Memory B cell (primary cell): ENCODE results near the gene AUTS2.

Experiments
- ATAC-seq: fragments of 150-1000 bp; cut with Tn5 transposase; 2 replicates; pipeline ENCODE4 v1.10.0; 2021; ENCODE audit warnings: low read depth, mild to moderate bottlenecking, moderate library complexity
- DNase-seq, 2 donors: peaks; one replicate each; pipeline ENCODE4 v3.0.0; 2022; ENCODE audit warnings: low spot score in 2 of 2
- H3K27ac Mint-ChIP-seq: one replicate; pipeline ENCODE4 v1.8.0; 2022; ENCODE audit warnings: mild to moderate bottlenecking, moderate library complexity, mixed read lengths
- H3K27me3 Mint-ChIP-seq: one replicate; pipeline ENCODE4 v1.8.0; 2022; ENCODE audit warnings: mixed read lengths
- H3K36me3 Mint-ChIP-seq: one replicate; pipeline ENCODE4 v1.8.0; 2022; ENCODE audit warnings: mild to moderate bottlenecking, mixed read lengths
- H3K4me1 Mint-ChIP-seq: one replicate; pipeline ENCODE4 v1.8.0; 2022; ENCODE audit warnings: mixed read lengths
- H3K4me3 Mint-ChIP-seq: one replicate; pipeline ENCODE4 v1.8.0; 2022; ENCODE audit warnings: mild to moderate bottlenecking, moderate library complexity, mixed read lengths
- H3K9me3 Mint-ChIP-seq: one replicate; pipeline ENCODE4 v1.8.0; 2022; ENCODE audit warnings: mixed read lengths

AUTS2 gene

GRCh38 chr7:70700055-70700940, 1102.0 kb downstream of the AUTS2 start:
- ATAC-seq = no peak
- no peak for DNase-seq
- H3K27ac Mint-ChIP-seq = no peak overlapping the region
- H3K9me3 Mint-ChIP-seq = no peaks in the 10 kb centered on the region
- no peaks in the 10 kb centered on the region for H3K36me3 Mint-ChIP-seq
- H3K4me1 Mint-ChIP-seq = no peaks in the 10 kb centered on the region
- no peaks in the 10 kb centered on the region for H3K27me3 Mint-ChIP-seq
- H3K4me3 Mint-ChIP-seq = no peak overlapping the region

- no peaks in the 10 kb centered on the region for H3K4me1 Mint-ChIP-seq
- H3K9me3 Mint-ChIP-seq = no peaks in the 10 kb centered on the region
- no peak overlapping the region for H3K4me3 Mint-ChIP-seq
- ATAC-seq = no peak
- no peaks in the 10 kb centered on the region for H3K36me3 Mint-ChIP-seq
- no peaks in the 10 kb centered on the region for H3K27me3 Mint-ChIP-seq
- H3K27ac Mint-ChIP-seq = no peak overlapping the region
- no peak for DNase-seq
These were observed 1102.7 kb downstream of the AUTS2 start for GRCh38 chr7:70700941-70701425.

- H3K4me3 Mint-ChIP-seq = no peak overlapping the region
- ATAC-seq (no peak), DNase-seq (no peak)
- no peaks in the 10 kb centered on the region for H3K9me3 Mint-ChIP-seq
- H3K36me3 Mint-ChIP-seq = no peaks in the 10 kb centered on the region
- H3K27me3 Mint-ChIP-seq = no peaks in the 10 kb centered on the region
- no peaks in the 10 kb centered on the region for H3K4me1 Mint-ChIP-seq
- no peak overlapping the region for H3K27ac Mint-ChIP-seq
These were observed 1103.2 kb downstream of the AUTS2 start for GRCh38 chr7:70701477-70701876.

GRCh38 chr7:70701991-70702390, 1103.7 kb downstream of the AUTS2 start:
- no peak for DNase-seq
- no peaks in the 10 kb centered on the region for H3K4me1 Mint-ChIP-seq
- no peak overlapping the region for H3K27ac Mint-ChIP-seq
- H3K9me3 Mint-ChIP-seq = no peaks in the 10 kb centered on the region
- no peak for ATAC-seq
- H3K36me3 Mint-ChIP-seq = no peaks in the 10 kb centered on the region
- H3K4me3 Mint-ChIP-seq = no peak overlapping the region
- H3K27me3 Mint-ChIP-seq = no peaks in the 10 kb centered on the region

- ATAC-seq = no peak
- H3K27ac Mint-ChIP-seq = no peak overlapping the region
These were observed 1105.5 kb downstream of the AUTS2 start for GRCh38 chr7:70703785-70704184.

GRCh38 chr7:70704831-70705346, 1106.6 kb downstream of the AUTS2 start:
- no peak overlapping the region for H3K4me3 Mint-ChIP-seq
- no peaks in the 10 kb centered on the region for H3K27me3 Mint-ChIP-seq
- DNase-seq = no peak
- H3K4me1 Mint-ChIP-seq = no peaks in the 10 kb centered on the region
- no peaks in the 10 kb centered on the region for H3K36me3 Mint-ChIP-seq
- no peak for ATAC-seq
- H3K9me3 Mint-ChIP-seq = no peaks in the 10 kb centered on the region
- no peak overlapping the region for H3K27ac Mint-ChIP-seq

More at GRCh38 chr7:70703785-70704184, 1105.5 kb downstream of the AUTS2 start:
- Mint-ChIP-seq H3K27me3 (no peaks in the 10 kb centered on the region), H3K4me1 (no peaks in the 10 kb centered on the region), H3K9me3 (no peaks in the 10 kb centered on the region), H3K36me3 (no peaks in the 10 kb centered on the region), H3K4me3 (no peak overlapping the region)
- DNase-seq = no peak

- H3K9me3 Mint-ChIP-seq = no peaks in the 10 kb centered on the region
- DNase-seq = no peak
- no peaks in the 10 kb centered on the region for H3K27me3 Mint-ChIP-seq
- H3K4me3 Mint-ChIP-seq = no peak overlapping the region
- H3K27ac Mint-ChIP-seq = no peak overlapping the region
- no peak for ATAC-seq
- H3K36me3 Mint-ChIP-seq = no peaks in the 10 kb centered on the region
- H3K4me1 Mint-ChIP-seq = no peaks in the 10 kb centered on the region
These were observed 1107.9 kb downstream of the AUTS2 start for GRCh38 chr7:70706204-70706603.

- Mint-ChIP-seq H3K36me3 (no peaks in the 10 kb centered on the region), H3K27me3 (no peaks in the 10 kb centered on the region), H3K4me1 (no peaks in the 10 kb centered on the region), H3K27ac (no peak overlapping the region), H3K9me3 (no peaks in the 10 kb centered on the region), H3K4me3 (no peak overlapping the region)
- ATAC-seq = no peak
- DNase-seq = no peak
These were observed 1108.4 kb downstream of the AUTS2 start for GRCh38 chr7:70706698-70707097.

- Mint-ChIP-seq H3K4me1 (no peaks in the 10 kb centered on the region), H3K27me3 (no peaks in the 10 kb centered on the region), H3K9me3 (no peaks in the 10 kb centered on the region), H3K27ac (no peak overlapping the region), H3K4me3 (no peak overlapping the region), H3K36me3 (no peaks in the 10 kb centered on the region)
- DNase-seq (no peak), ATAC-seq (no peak)
These were observed 1109.6 kb downstream of the AUTS2 start for GRCh38 chr7:70707823-70708243.

- DNase-seq (no peak), ATAC-seq (no peak)
- peaks cover 5% of the 10 kb centered on the region for H3K36me3 Mint-ChIP-seq
- H3K9me3 Mint-ChIP-seq = no peaks in the 10 kb centered on the region
- no peak overlapping the region for H3K27ac Mint-ChIP-seq
- no peaks in the 10 kb centered on the region for H3K27me3 Mint-ChIP-seq
- no peaks in the 10 kb centered on the region for H3K4me1 Mint-ChIP-seq
- H3K4me3 Mint-ChIP-seq = no peak overlapping the region
These were observed 1111.8 kb downstream of the AUTS2 start for GRCh38 chr7:70710011-70710480.

- DNase-seq = no peak
- no peaks in the 10 kb centered on the region for H3K27me3 Mint-ChIP-seq
- H3K27ac Mint-ChIP-seq = no peak overlapping the region
- H3K36me3 Mint-ChIP-seq = peaks cover 5% of the 10 kb centered on the region
- H3K4me3 Mint-ChIP-seq = no peak overlapping the region
- H3K9me3 Mint-ChIP-seq = no peaks in the 10 kb centered on the region
- H3K4me1 Mint-ChIP-seq = no peaks in the 10 kb centered on the region
- no peak for ATAC-seq
These were observed 1112.4 kb downstream of the AUTS2 start for GRCh38 chr7:70710651-70711050.

GRCh38 chr7:70711452-70711851, 1113.2 kb downstream of the AUTS2 start:
- no peaks in the 10 kb centered on the region for H3K27me3 Mint-ChIP-seq
- peaks cover 5% of the 10 kb centered on the region for H3K36me3 Mint-ChIP-seq
- H3K4me1 Mint-ChIP-seq = no peaks in the 10 kb centered on the region
- H3K27ac Mint-ChIP-seq = no peak overlapping the region
- no peak for ATAC-seq
- no peak overlapping the region for H3K4me3 Mint-ChIP-seq
- no peaks in the 10 kb centered on the region for H3K9me3 Mint-ChIP-seq
- DNase-seq = no peak

GRCh38 chr7:70712942-70713341, 1114.7 kb downstream of the AUTS2 start:
- DNase-seq (no peak), ATAC-seq (no peak)
- H3K27me3 Mint-ChIP-seq = no peaks in the 10 kb centered on the region
- H3K9me3 Mint-ChIP-seq = no peaks in the 10 kb centered on the region
- H3K4me1 Mint-ChIP-seq = no peaks in the 10 kb centered on the region
- no peak overlapping the region for H3K27ac Mint-ChIP-seq
- peaks cover 5% of the 10 kb centered on the region for H3K36me3 Mint-ChIP-seq
- no peak overlapping the region for H3K4me3 Mint-ChIP-seq

GRCh38 chr7:70714506-70715038, 1116.3 kb downstream of the AUTS2 start:
- Mint-ChIP-seq H3K4me3 (no peak overlapping the region), H3K4me1 (no peaks in the 10 kb centered on the region), H3K36me3 (peaks cover 5% of the 10 kb centered on the region), H3K27ac (no peak overlapping the region), H3K27me3 (no peaks in the 10 kb centered on the region), H3K9me3 (no peaks in the 10 kb centered on the region)
- ATAC-seq = no peak
- no peak for DNase-seq
